HG02759 (cell line): ENCODE data around the gene HKDC1.
"Not testable (repeated sequence)": the region's sequence is repeated elsewhere in the genome, so short reads cannot be mapped to it uniquely, and the experiment has no call there.

ENCODE experiments used
- ATAC-seq: cut with Tn5 transposase; IDR thresholded peaks from one replicate; pipeline ENCODE4 v1.9.1; 2021; ENCODE audit warnings: mild to moderate bottlenecking, moderate library complexity; ENCODE audit not compliant: unreplicated experiment

The HKDC1 gene

DNA sequence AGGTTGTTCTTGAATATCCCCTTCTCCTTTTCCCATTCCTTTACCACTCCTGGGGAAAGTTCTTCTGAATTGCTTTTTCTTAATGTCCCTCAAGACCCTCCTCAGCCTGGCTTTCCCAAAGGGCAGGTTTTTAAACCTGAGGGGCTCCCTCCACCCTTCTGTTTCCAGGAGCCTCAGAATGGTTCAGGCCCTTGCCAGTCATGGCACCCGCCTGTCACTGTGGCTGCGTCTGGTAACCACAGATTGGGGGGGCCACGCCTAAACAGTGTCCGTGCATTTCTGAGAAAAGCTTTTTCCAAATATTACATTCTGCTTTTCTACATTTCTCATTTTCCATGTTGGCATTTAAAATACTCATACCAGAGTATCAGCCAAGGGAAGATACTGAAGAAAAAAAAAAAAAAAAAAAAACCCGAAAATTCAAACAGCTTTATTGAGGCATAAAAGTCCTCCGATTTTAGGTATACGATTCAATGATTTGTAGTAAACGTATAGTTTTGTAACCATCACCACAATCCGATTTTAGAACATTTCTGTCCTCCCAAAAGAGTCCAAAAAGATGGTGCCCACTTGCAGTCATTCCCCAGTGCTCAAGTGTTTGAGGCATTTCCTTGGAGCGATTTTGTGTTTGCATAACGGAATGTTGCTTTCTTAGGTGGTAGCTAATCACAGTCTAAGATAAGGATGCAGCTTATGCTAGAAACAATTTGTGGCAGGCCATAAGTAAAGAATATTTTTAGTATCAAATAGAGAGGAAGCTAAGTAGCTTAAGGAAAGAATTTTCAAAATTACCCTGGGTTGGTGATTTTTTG is 22.1 kb downstream of the HKDC1 start:
- ATAC-seq: no peak

DNA sequence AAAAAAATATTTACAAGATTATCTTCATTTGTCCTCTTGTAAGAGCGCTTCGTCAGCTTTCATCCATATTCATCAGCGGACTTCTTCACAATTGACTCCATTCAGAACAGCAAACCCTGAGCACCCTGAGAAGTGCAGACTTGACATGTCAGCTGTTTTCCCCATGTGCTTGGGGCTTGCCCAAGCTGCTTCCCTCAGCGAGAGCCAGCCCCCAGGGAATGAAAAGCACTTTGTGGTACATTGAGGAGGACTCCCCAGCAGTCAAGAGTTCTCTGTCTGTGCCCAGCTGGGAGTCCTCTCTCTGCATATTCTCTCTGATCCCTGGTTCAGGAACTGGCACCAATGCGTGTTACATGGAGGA is 22.7 kb downstream of the HKDC1 start:
- ATAC-seq: no peak

DNA sequence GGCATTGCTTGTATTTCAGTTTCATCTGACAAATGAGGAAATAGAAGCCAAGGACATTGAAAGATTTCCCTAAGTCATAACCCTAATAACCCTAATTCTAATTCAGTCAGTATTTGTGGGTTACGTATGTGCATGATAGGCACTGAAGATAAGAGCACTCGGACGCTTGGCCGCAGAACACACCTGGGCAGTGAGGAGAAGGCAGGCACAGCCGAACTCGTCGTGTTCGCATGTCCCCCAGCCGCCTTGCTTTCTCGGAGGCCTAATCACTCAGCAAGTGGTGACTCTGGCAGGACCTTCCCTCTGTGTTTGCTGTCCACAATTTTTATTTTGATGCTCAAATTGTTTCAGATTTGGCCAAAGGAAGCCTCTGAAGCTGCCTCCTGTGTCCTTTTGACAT is 23.7 kb downstream of the HKDC1 start:
- ATAC-seq: no peak

DNA sequence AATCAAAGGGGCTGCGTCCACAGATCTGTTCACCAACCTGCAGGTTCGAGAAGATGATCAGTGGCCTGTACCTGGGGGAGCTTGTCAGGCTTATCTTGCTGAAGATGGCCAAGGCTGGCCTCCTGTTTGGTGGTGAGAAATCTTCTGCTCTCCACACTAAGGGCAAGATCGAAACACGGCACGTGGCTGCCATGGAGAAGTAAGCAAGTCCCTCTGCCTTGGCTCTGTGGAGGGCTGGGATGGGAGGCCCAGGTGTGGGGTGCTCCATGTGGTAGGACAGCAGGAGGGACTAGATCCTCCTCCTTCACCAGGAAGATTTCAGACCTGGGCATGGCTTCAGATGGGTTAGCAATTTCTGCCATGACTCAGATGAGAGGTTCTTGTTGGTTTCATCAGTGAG is 25.9 kb downstream of the HKDC1 start:
- ATAC-seq: no peak

DNA sequence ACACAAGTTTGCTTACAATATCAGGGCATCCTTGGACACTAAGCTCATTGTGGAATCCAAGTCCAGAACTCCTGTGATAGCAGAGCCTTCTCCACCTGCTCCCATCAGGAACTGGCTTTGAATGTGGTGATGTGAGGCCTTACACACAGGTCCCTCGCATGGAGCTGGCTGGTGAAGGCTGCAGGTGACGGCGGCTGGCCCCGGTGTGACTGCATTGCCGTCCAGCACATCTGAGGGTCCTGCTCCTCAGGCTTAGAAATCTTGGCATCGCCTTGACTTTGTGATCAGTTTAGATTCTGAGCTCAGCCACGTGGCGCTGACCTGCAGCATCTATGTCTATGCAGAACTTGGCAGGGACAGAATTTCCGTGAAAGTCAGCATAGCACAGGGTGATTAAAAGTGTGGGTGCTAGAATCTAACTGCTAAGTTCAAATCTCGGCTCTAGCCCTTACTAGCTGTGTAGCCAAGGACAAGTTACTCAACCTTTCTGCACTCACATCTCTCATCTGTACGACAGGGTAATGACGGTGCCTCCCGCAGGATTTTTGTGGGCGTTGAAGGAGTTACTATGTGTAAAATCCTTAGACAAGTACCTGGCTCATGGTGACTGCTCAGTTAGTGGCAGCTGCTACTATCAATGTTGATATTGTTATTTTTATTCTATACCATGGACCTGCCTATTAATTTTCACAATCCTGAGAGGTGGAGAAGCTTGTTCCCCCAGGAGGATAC is 26.6 kb downstream of the HKDC1 start:
- ATAC-seq: no peak

DNA sequence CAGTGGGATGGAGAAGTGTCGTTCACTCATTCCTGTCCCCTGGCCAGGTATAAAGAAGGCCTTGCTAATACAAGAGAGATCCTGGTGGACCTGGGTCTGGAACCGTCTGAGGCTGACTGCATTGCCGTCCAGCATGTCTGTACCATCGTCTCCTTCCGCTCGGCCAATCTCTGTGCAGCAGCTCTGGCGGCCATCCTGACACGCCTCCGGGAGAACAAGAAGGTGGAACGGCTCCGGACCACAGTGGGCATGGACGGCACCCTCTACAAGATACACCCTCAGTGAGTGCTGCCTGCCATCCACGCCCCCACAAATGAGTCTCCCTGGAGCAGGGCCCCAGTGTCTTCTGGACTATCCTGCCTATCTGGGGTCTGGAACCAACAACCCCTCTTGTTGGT is 27.2 kb downstream of the HKDC1 start:
- no peak for ATAC-seq

DNA sequence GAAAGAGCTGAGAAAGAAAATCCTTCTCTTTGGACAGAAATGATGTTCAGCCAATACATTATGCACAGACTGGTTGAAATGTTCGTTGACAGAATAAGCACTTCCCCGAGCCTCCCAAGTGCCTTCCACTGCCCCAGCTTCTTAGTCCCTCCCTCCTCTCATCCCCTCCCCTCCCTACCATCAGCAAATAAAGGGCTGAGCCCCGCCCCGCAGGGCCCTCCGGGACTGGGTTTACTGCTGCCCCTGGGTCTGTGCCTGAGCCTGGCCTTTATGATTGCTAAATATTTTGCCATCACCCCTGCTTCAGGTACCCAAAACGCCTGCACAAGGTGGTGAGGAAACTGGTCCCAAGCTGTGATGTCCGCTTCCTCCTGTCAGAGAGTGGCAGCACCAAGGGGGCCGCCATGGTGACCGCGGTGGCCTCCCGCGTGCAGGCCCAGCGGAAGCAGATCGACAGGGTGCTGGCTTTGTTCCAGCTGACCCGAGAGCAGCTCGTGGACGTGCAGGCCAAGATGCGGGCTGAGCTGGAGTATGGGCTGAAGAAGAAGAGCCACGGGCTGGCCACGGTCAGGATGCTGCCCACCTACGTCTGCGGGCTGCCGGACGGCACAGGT is 28.1 kb downstream of the HKDC1 start:
- no peak for ATAC-seq

DNA sequence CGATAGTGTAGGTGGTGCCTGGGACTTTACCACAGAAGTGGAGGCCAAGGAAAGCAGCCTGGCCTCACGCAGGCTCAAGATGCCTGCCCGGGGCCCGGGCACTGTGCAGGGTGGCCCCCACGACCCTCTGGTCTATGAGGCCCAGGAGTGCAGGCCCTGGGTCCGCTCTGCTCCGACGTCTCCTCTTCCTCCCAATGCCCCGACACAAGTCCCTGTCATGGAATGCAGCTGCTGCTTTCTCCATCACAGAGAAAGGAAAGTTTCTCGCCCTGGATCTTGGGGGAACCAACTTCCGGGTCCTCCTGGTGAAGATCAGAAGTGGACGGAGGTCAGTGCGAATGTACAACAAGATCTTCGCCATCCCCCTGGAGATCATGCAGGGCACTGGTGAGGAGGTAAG is 29.9 kb downstream of the HKDC1 start:
- ATAC-seq: no peak

DNA sequence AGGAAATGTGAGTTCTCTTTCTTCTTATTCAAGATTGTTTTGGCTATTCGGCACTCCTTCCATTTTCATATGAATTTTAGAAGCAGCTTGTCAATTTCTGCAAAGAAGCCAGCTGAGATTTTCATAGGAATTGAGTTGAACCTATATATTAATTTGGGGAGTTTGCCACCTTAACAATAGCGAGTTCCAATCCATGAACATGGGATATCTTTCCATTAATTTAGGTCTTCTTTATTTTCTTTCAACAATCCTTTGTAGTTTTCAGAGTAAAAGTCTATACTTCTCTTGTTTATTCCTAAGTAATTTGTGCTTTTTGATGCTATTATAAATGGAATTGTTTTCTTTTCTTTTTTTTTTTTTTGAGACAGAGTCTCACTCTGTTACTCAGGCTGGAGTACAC is 31.3 kb downstream of the HKDC1 start:
- ATAC-seq: not testable (repeated sequence)

DNA sequence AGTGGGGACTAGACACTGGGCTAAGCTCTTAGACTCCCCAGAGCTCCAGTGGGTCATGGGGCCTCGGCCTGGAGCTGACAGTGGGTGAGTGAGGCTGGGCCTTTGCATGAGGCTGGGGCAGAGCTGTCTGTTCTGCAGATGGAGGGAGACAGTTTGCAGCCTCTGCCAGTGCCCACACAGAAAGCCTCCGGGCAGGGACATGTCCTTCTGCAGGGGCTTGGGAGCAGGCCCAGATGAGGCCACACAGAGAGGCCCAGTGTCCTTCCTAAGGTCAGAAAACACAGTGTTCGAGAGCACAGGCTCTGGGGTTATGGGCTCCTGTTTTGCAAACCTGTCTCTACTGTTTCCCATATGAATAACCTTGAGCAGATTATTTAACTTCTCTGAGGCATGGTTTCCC is 33.0 kb downstream of the HKDC1 start:
- no peak for ATAC-seq

DNA sequence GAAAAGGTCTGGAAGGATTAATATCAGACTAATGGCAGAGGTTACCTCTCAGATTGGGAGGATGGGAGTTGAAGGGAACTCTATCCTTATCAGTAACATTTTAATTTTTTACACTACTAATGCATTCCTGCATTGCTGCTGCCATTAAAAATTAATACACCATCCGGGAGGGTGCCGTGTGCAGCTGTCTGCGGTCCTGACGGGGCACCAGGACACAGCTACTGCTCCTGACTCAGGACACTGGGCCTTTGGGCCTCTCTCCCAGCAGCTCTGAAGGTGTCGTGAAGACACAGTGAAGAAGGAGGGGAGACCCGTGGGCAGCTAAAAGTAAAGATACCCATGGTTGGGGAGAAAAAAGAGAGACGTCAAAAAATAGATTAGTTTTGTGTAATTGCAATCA is 34.7 kb downstream of the HKDC1 start:
- no peak for ATAC-seq

DNA sequence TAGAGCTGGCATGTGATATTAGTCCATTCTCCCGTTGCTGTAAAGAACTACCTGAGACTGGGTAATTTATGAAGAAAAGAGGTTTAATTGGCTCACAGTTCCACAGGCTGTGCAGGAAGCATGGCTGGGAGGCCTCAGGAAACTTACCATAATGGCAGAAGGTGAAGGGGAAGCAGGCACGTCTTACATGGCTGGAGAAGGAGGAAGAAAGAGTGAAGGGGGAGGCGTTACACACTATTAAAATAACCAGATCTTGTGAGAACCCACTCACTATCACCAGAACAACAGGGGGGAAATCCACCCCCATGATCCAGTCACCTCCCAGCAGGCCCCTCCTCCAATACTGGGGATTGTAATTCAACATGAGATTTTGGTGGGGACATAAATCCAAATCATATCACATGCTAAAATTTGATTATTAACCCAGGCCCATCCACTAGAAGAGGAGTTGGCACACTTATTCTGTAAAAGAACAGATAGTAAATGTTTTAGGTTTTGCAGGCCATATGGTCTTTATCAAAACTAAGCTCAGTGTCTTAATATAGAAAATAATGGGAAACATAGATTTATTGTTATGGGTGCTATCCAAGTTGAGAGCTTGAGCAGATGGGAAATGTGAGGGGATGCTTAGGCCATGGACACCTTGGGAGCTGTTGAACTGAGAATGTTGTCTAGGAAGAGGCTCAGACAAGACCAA is 39.6 kb downstream of the HKDC1 start:
- no peak for ATAC-seq

DNA sequence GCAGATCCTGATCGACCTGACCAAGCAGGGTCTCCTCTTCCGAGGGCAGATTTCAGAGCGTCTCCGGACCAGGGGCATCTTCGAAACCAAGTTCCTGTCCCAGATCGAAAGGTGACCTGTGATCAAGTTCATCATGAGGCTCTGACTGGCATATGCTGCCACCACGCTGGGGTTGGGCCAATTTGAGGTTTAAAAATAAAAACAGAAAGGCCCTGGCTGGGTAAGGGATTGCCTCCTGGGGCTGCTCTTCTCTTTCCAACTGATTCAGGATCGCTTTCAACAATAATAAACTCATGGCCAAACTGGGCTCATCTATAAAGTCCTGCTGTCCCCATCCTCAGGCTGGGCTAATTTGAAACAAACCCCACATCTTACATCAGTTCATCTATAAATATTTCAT is 41.1 kb downstream of the HKDC1 start:
- ATAC-seq: no peak

DNA sequence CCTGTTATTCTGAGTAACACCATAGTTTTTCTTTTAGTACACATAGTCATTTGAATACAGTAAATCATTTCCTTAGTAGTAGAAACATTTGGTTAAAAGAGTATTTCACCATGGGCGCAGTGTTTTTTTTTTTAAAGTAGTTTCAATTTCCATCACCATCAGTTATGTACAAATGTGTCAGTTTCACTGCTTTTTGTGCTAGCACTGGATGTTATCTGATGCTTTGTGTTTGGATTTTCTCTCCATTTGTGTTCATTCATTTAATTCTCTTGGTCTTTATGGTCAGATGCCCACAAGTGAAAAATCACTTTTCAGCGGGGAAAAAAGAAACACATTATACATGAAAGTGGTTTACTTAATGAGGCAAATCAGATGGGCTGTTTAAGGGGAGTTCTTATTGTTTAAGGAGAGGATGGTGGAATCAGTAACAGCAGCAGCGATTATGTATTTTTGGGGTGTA is 42.2 kb downstream of the HKDC1 start:
- no peak for ATAC-seq

DNA sequence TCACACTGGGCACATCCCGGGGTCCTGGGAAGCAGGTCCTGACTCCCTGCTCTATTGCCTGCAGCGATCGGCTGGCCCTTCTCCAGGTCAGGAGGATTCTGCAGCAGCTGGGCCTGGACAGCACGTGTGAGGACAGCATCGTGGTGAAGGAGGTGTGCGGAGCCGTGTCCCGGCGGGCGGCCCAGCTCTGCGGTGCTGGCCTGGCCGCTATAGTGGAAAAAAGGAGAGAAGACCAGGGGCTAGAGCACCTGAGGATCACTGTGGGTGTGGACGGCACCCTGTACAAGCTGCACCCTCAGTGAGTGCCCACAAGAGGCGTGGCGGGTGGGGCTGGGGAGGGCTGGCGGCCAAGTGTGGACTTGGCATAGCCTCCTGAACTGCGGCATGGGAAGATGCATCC is 45.4 kb downstream of the HKDC1 start:
- ATAC-seq: no peak

DNA sequence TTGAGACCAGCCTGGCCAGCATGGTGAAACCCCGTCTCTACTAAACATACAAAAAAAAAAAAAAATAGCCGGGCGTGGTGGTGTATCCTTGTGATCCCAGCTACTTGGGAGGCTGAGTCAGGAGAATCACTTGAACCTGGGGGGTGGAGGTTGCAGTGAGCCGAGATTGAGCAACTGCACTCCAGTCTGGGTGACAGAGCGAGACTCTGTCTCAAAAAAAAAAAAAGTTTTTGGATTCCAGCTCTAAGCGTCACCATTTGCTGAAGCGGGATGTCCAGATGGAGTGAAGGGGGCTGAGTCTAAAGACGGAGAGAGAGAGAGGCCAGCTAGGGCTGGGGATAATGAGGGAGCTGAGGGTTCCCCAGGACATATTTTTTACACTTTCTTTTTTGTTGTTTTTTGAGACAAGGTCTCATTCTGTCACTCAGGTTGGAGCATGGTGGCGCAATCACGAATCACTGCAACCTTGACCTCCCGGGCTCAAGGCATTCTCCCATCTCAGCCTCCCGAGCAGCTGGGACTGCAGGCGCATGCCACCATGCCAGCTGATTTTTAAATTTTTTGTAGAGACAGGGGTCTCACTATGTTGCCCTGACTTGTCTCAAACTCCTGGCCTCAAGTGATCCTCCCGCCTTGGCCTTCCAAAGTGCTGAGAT is 48.8 kb downstream of the HKDC1 start:
- no peak for ATAC-seq

DNA sequence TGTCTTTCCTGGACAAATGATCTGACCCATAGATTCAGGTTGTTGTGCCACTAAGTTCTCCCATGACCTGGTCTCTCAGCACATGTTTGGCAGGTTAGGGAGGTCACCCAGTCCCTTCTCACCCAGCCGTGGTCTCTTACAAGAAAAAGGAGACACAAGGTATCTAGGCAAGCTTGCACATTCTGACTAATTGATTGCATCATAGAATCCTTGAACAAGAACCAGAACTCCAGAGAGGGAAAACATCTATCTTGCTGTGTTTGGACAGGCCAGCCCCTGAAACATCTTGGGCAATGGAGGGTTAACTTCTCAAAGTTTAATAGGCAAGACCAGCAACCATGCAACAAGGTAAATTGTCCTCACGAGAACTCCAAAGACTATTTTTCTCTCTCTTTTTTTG is 49.6 kb downstream of the HKDC1 start:
- ATAC-seq: no peak

DNA sequence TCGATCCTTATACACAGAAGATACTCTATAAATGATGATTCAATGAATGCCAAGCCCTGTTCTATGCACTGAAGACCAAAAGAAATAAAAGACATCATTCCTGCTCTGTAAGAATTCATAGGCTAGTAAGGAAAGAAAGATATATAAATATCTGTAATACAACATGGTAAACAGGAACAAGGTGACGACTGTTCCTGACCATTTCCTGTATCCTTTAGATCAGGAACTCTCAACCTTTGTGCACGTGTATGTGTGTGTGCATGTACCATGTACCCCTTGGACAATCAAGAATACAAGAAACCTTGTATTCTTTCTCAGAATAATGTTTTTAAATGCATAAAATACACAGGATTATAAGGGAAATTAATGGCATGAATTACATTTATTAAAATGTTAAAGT is 50.9 kb downstream of the HKDC1 start:
- ATAC-seq: no peak

DNA sequence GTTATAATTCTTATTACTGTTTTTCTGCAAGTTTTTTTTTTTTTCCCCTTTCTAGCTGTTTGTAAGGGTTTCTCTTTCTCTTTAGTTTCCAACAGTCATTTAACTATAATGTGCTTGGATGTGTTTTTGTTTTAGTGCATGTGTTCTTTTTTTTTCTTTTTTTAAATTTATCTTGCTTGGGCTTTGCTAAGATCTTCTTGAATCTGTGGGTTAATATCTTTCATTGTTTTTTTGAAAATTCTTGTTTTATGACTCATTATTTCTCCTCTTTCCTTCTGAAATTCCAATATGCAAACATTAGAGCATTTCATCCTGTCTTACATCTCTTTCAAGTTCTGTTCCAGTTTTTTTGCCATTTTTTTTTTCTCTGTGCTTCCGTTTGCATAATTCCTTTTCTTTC is 52.5 kb downstream of the HKDC1 start:
- no peak for ATAC-seq

DNA sequence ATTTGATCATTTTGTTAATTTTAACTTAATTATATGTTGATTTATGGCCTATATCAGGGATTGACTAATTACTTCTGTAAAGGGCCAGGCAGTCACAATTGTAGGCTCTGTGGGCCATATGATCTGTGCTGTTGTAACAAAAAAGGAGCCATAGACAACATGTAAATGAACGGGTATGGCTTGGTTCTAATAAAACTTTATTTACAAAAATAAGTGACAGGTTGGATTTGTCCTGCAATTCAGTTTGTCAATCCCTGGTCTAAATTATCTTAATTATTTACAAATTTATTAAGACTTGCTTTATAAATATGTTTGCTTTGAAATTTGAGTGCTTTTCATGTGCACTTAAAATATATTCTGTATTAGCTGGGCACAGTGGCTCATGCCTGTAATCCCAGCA is 55.3 kb downstream of the HKDC1 start:
- ATAC-seq: no peak

DNA sequence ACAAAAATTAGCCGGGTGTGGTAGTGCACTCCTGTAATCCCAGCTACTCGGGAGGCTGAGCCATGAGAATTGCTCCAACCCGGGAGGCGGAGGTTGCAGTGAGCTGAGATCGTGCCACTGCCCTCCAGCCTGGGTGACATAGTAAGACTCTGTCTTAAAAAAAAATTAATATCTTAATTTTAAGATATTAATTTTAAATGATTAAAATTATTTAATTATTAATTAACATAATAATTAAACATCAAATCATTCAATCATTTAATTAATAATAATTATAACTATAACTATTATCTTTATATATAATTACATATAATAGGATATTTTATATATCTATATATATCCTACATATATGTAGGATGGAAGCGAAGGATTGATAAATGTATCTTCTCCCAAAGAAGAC is 56.4 kb downstream of the HKDC1 start:
- no peak for ATAC-seq
